ENCODE measurements around the gene EVX2. TPM values are rescaled to one million over a fixed set of nuclear protein-coding genes. Genes with fewer than 3 reads are reported as not detected.

Gene EVX2
- total RNA-seq, 4 donors from 2014 or later = 0.08 TPM; not detected in 3

GRCh38 chr2:176121190-176122051, 37.7 kb upstream of the EVX2 start:
- H3K9me3 ChIP-seq = no peaks in the 10 kb centered on the region
- peak overlapping the region in 1 of 2 donors; percentile 54 for H3K4me3 ChIP-seq
- no peaks in the 10 kb centered on the region for H3K36me3 ChIP-seq
- peaks cover 100% of the 10 kb centered on the region for H3K27me3 ChIP-seq
- no peak for TF ChIP-seq EP300 (IDR thresholded peaks at IDR 0.05)
- TF ChIP-seq POLR2A (IDR thresholded peaks at IDR 0.05) = no peak
- TF ChIP-seq CTCF (IDR thresholded peaks at IDR 0.05) = no peak
- no peak for TF ChIP-seq POLR2AphosphoS5 (IDR thresholded peaks at IDR 0.05)
- no peak for ATAC-seq
- H3K4me1 ChIP-seq = peaks cover 0 to 30% (median 14%) of the 10 kb centered on the region in 3 donors
- 4 to 5% methylated on average over 5 to 9 of the region's 53 CpGs for WGBS, 2 donors (ENCODE audit: low coverage in 1 of 2)
- H3K27ac ChIP-seq = no peak overlapping the region

GRCh38 chr2:176120364-176121189, 36.8 kb upstream of the EVX2 start:
- Histone ChIP-seq H3K27me3 (peaks cover 100% of the 10 kb centered on the region), H3K9me3 (no peaks in the 10 kb centered on the region), H3K36me3 (no peaks in the 10 kb centered on the region), H3K27ac (no peak overlapping the region), H3K4me1 (peaks cover 0 to 36% (median 14%) of the 10 kb centered on the region in 3 donors), H3K4me3 (no peak overlapping the region)
- no peak for TF ChIP-seq POLR2A (IDR thresholded peaks at IDR 0.05)
- TF ChIP-seq CTCF (IDR thresholded peaks at IDR 0.05) = no peak
- no peak for TF ChIP-seq POLR2AphosphoS5 (IDR thresholded peaks at IDR 0.05)
- no peak for TF ChIP-seq EP300 (IDR thresholded peaks at IDR 0.05)
- WGBS, 2 donors (ENCODE audit: low coverage in 1 of 2) = 11 to 12% methylated on average over 6 to 9 of the region's 13 CpGs
- ATAC-seq = no peak

GRCh38 chr2:176118601-176119339, 35.0 kb upstream of the EVX2 start:
- no peak for ATAC-seq
- peaks cover 100% of the 10 kb centered on the region for H3K27me3 ChIP-seq

More at GRCh38 chr2:176118601-176119339, 35.0 kb upstream of the EVX2 start:
- Histone ChIP-seq H3K4me1 (peaks cover 0 to 33% (median 14%) of the 10 kb centered on the region in 3 donors), H3K9me3 (no peaks in the 10 kb centered on the region), H3K4me3 (no peak overlapping the region), H3K27ac (no peak overlapping the region), H3K36me3 (no peaks in the 10 kb centered on the region)
- no peak for TF ChIP-seq POLR2AphosphoS5 (IDR thresholded peaks at IDR 0.05)
- no peak for TF ChIP-seq POLR2A (IDR thresholded peaks at IDR 0.05)
- TF ChIP-seq CTCF (IDR thresholded peaks at IDR 0.05) = no peak
- TF ChIP-seq EP300 (IDR thresholded peaks at IDR 0.05) = no peak
- WGBS, 2 donors (ENCODE audit: low coverage in 1 of 2) = 9 to 10% methylated on average over 14 to 24 of the region's 24 CpGs
